Spleen (tissue), 11 donors: ENCODE data around the gene MLLT10. TPM values are rescaled to one million over a fixed set of nuclear protein-coding genes. Genes with fewer than 3 reads are reported as not detected.

ENCODE experiments used
- DNase-seq: peaks from one replicate; pipeline ENCODE4 v3.0.0-alpha.2; 2020
- H3K27ac ChIP-seq, 8 donors: fragments of 200-600 bp; sonication (generic) in 7 of 8; 1 replicate in 4 of 8; 2 replicates in 4 of 8; pipeline versions ENCODE4 v1.5.0 to v1.8.0; 2016 to 2021; ENCODE audit warnings: inconsistent platforms in 4 of 8, mild to moderate bottlenecking in 4 of 8, moderate library complexity in 1 of 8
- H3K27me3 ChIP-seq, 7 donors: fragments of 200-600 bp; sonication (generic) in 6 of 7; replicated peaks in 1 of 7; 1 replicate in 4 of 7; 2 replicates in 3 of 7; pipeline versions ENCODE4 v1.5.0 to v1.8.0; 2016 to 2021; ENCODE audit warnings: inconsistent platforms in 3 of 7, mild to moderate bottlenecking in 1 of 7
- H3K36me3 ChIP-seq, 6 donors: fragments of 200-600 bp; sonication (generic) in 5 of 6; 1 replicate in 4 of 6; 2 replicates in 2 of 6; pipeline versions ENCODE4 v1.5.0 to v1.8.0; 2016 to 2021; ENCODE audit warnings: inconsistent platforms in 2 of 6
- H3K4me1 ChIP-seq, 6 donors: fragments of 200-600 bp; sonication (generic) in 5 of 6; 1 replicate in 3 of 6; 2 replicates in 3 of 6; pipeline versions ENCODE4 v1.5.0 to v1.8.0; 2016 to 2021; ENCODE audit warnings: inconsistent platforms in 3 of 6
- H3K4me3 ChIP-seq, 8 donors: fragments of 200-600 bp; sonication (generic) in 7 of 8; 1 replicate in 4 of 8; 2 replicates in 4 of 8; pipeline versions ENCODE4 v1.5.0 to v1.8.0; 2016 to 2021; ENCODE audit warnings: inconsistent platforms in 4 of 8, mild to moderate bottlenecking in 4 of 8, moderate library complexity in 2 of 8
- H3K9me3 ChIP-seq, 8 donors: fragments of 200-600 bp; sonication (generic) in 7 of 8; 1 replicate in 4 of 8; 2 replicates in 4 of 8; pipeline versions ENCODE4 v1.5.0 to v1.8.0; 2016 to 2021; ENCODE audit warnings: inconsistent platforms in 4 of 8
- CTCF ChIP-seq, 11 experiments: fragments of 200-600 bp in 7 of 11; fragments of 450-650 bp in 4 of 11; sonication (generic) in 4 of 11; IDR thresholded peaks in 8 of 11; conservative IDR thresholded peaks in 3 of 11; 1 replicate in 7 of 11; 2 replicates in 4 of 11; pipeline versions ENCODE4 v1.4.0 to v1.8.0; 2016 to 2021; ENCODE audit warnings: antibody characterized with exemption in 11 of 11, inconsistent platforms in 4 of 11, mild to moderate bottlenecking in 1 of 11
- POLR2A ChIP-seq, 3 donors: fragments of 450-650 bp; IDR thresholded peaks; one replicate each; pipeline ENCODE4 v1.5.1; 2017; ENCODE audit warnings: antibody characterized with exemption in 3 of 3, mild to moderate bottlenecking in 1 of 3
- POLR2AphosphoS5 ChIP-seq, 3 donors: sonication (generic); formaldehyde crosslinking; IDR thresholded peaks; one replicate each; pipeline ENCODE4 v1.5.1; 2017; ENCODE audit warnings: antibody characterized with exemption in 3 of 3
- WGBS, 5 donors: extraction: QIAGEN DNeasy Blood & Tissue Kit in 3 of 5; methylation state at CpG; one replicate each; pipeline versions ENCODE4 v1.1.5 to v1.1.7; 2013 to 2018; 5-methylcytosine and 5-hydroxymethylcytosine counted together
- intact Hi-C: fragments of 100-400 bp; cut with DNase I; formaldehyde crosslinking; loops from one replicate; pipeline ENCODE4 v1.15.0; 2023; ENCODE audit warnings: low total_unique reads
- polyA plus RNA-seq, 3 donors: library from polyadenylated mRNA; stranded (reverse); fragments of 200-250 nt; gene quantifications; one replicate each; pipeline ENCODE4 v1.2.1, GENCODE V29; 2013
- total RNA-seq, 7 donors: library from RNA; depleted of rRNA in 3 of 7; stranded (reverse); fragments of >200 nt in 3 of 7; fragmentation: NEBNext Ultra II Directional in 4 of 7; extraction: Animal tissue kit (Norgen Biotek cat#: 25700) in 4 of 7; gene quantifications; one replicate each; pipeline versions ENCODE4 v1.1.0 to v1.2.1, GENCODE V29; 2016 to 2021
- donor health status: healthy with polysubstance abuse.
- donor health status: DM: no; HTN: no; CAD: no; lungs with moderate emphysema.
- donor health status: DM: no; HTN: no; CAD: no.
- donor health status: Bipolar disorder and iron deficiency.
- donor health status: healthy.
- donor health status: DM: no; HTN: no; CAD: no.
- donor health status: DM: yes; HTN: yes; CAD: no.

MLLT10 gene
- total and polyA plus RNA-seq, 10 donors, result 9.5 to 58.1 (median 43.0) TPM

GRCh38 chr10:21523557-21524008 lies 10.4 kb upstream of the MLLT10 start:
- WGBS, 5 donors, result 61 to 76% (median 69%) methylated on average over 3 of the region's 3 CpGs
- Histone ChIP-seq H3K27me3 (peaks cover 0 to 99% (median 25%) of the 10 kb centered on the region in 7 donors), H3K4me1 (peaks cover 0 to 78% (median 45%) of the 10 kb centered on the region in 6 donors), H3K9me3 (no peaks in the 10 kb centered on the region), H3K36me3 (no peaks in the 10 kb centered on the region), H3K4me3 (no peak overlapping the region), H3K27ac (peak overlapping the region in 2 of 8 donors; percentile 94 to 97)
- intact Hi-C loops, result no loop called here
- DNase-seq, result no peak
- TF ChIP-seq POLR2A (IDR thresholded peaks at IDR 0.05), result no peak
- no peak for TF ChIP-seq POLR2AphosphoS5 (IDR thresholded peaks at IDR 0.05)
- TF ChIP-seq CTCF (IDR thresholded peaks at IDR 0.05 in 8 of 11, conservative IDR thresholded peaks at IDR 0.05 in 3 of 11), result no peak

GRCh38 chr10:21524131-21524525 lies 9.9 kb upstream of the MLLT10 start:
- DNase-seq, result no peak
- Histone ChIP-seq H3K9me3 (no peaks in the 10 kb centered on the region), H3K27me3 (peaks cover 0 to 97% (median 20%) of the 10 kb centered on the region in 7 donors), H3K27ac (peak overlapping the region in 5 of 8 donors; percentile 94 to 98 (median 97)), H3K36me3 (no peaks in the 10 kb centered on the region), H3K4me3 (peak overlapping the region in 2 of 8 donors; percentile 65 to 88), H3K4me1 (peaks cover 0 to 73% (median 40%) of the 10 kb centered on the region in 6 donors)
- 33 to 52% (median 40%) methylated on average over 7 of the region's 7 CpGs for WGBS, 5 donors
- intact Hi-C loops, result no loop called here
- no peak for TF ChIP-seq POLR2A (IDR thresholded peaks at IDR 0.05)
- no peak for TF ChIP-seq POLR2AphosphoS5 (IDR thresholded peaks at IDR 0.05)
- no peak for TF ChIP-seq CTCF (IDR thresholded peaks at IDR 0.05 in 8 of 11, conservative IDR thresholded peaks at IDR 0.05 in 3 of 11)

- H3K27me3 ChIP-seq, result peaks cover 0 to 91% (median 13%) of the 10 kb centered on the region in 7 donors
- intact Hi-C loops, result no loop called here
- no peak for TF ChIP-seq CTCF (IDR thresholded peaks at IDR 0.05 in 8 of 11, conservative IDR thresholded peaks at IDR 0.05 in 3 of 11)
- TF ChIP-seq POLR2AphosphoS5 (IDR thresholded peaks at IDR 0.05), result no peak
- no peak for TF ChIP-seq POLR2A (IDR thresholded peaks at IDR 0.05)
- H3K27ac ChIP-seq, result peak overlapping the region; percentile 91 to 98 (median 96)
- 9 to 16% (median 11%) methylated on average over 23 of the region's 23 CpGs for WGBS, 5 donors
- peaks cover 0 to 67% (median 37%) of the 10 kb centered on the region in 6 donors for H3K4me1 ChIP-seq
- peak overlapping the region; percentile 39 to 88 (median 70) for H3K4me3 ChIP-seq
- no peaks in the 10 kb centered on the region for H3K36me3 ChIP-seq
- no peak for DNase-seq
- H3K9me3 ChIP-seq, result no peaks in the 10 kb centered on the region
Measured at GRCh38 chr10:21524526-21525366, 9.3 kb upstream of the MLLT10 start.
